ENCODE data around the gene FBXL3. TPM values are rescaled to one million over a fixed set of nuclear protein-coding genes. Genes with fewer than 3 reads are reported as not detected.

FBXL3 gene, protein sequence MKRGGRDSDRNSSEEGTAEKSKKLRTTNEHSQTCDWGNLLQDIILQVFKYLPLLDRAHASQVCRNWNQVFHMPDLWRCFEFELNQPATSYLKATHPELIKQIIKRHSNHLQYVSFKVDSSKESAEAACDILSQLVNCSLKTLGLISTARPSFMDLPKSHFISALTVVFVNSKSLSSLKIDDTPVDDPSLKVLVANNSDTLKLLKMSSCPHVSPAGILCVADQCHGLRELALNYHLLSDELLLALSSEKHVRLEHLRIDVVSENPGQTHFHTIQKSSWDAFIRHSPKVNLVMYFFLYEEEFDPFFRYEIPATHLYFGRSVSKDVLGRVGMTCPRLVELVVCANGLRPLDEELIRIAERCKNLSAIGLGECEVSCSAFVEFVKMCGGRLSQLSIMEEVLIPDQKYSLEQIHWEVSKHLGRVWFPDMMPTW
- polyA plus RNA-seq (2011; rRNA removed) (24.0 and 24.3 TPM in 2 replicates), polyA plus RNA-seq (2017; fragmentation: RNase III; extraction: RNeasy Plus Mini Kit Qiagen cat#74134 plus additional on column Dnase treatment) (16.8 to 20.3 TPM (median 17.8 TPM) in 3 replicates), polyA minus RNA-seq (2011; rRNA and poly(A)+ RNA removed) (13.3 and 13.8 TPM in 2 replicates)
- 6.5 and 8.7 TPM in 2 replicates for polyA plus RNA-seq (2012; cell fraction: cytosol; rRNA removed)
- polyA plus RNA-seq (2012; cell fraction: nucleus; rRNA removed), result 5.0 and 5.6 TPM in 2 replicates

DNA sequence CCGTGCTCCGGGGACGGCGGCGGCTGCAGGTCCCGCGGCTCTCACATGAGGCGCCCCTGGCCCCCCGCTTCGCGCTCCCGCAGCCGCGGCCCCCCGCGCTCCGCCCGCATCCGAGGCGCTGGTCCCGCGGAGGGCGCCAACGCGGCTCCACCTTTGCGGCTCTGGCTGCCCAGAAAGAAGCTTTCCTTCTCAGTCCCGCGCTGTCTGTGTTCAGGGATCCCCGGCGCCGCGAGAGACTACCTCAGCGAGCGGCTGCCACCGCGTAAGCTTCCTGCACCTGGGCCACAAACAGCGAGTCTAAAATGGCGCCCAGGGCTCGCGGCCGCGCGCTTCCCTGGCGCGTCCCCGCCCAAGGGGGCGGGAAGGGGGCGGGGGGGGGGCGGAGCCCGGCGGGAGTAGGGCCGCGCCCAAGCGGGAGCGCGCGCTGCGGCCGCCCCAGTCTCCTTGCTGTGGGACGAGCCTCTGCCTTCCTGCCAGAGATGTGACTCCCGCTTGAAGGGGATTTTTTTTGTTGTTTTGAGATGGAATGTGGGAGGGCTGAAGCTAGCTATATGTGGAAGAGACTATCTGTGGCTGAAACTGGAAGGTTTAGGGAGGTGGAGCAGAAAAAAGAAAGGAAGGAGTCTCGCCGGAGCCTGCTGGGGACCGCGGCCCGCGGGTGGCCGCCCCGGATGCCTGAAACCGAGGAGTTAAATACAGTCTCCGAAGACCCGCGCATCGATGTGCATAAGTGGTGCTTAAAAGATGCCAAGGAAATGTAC lies at the start of gene FBXL3:
TSS of gene FBXL3 (minus strand) at position 299 of the 761 bp plus-strand sequence. CDS start 5,299 bp downstream, outside the sequence.
- no peaks in the 10 kb centered on the region for H3K9me3 ChIP-seq
- peak within 1 kb of the TSS; percentile 95 to 100 for H3K27ac ChIP-seq
- ChIA-PET POLR2A (interaction anchor here (1.1 to 2.1 kb wide), 3 partner anchors 35 to 451 kb away, joined by 3 to 10 read pairs (median 3); partner anchors contain the start of gene CLN5), CTCF (interaction anchor here (2.0 kb wide), 1 partner anchor 12 kb away, joined by 6 read pairs; no protein-coding TSS in a partner anchor)
- peak within 1 kb of the TSS; percentile 91 for H3K4me2 ChIP-seq
- ATAC-seq (peak; percentile 82 to 83), DNase-seq (ENCODE audit: low read depth in 1 of 2, low spot score in 1 of 2) (peak; percentile 61 to 70), FAIRE-seq (no peak)
- peak within 1 kb of the TSS; percentile 83 for H3K4me3 ChIP-seq
- WGBS (ENCODE audit: missing lambda C conversion rate), result 2% methylated on average over 14 of the region's 74 CpGs
- H3K4me1 ChIP-seq, result peaks cover 29% of the 10 kb centered on the region
- TF ChIP-seq FOXS1 (CRISPR knock-in tag; IDR thresholded peaks at IDR 0.05) (no peak), JUN (IDR thresholded peaks at IDR 0.05) (peak; percentile 57 to 63; a peak in 3 of 5 replicates), NR3C1 (IDR thresholded peaks at IDR 0.05) (no peak), HOXB5 (CRISPR knock-in tag; IDR thresholded peaks at IDR 0.05) (no peak), RFX5 (IDR thresholded peaks at IDR 0.05) (no peak), HOXA7 (CRISPR knock-in tag; IDR thresholded peaks at IDR 0.05) (no peak), PHF8 (IDR thresholded peaks at IDR 0.05; ENCODE audit: borderline replicate concordance, low read depth) (peak; percentile 83), POLR2A (IDR thresholded peaks at IDR 0.05; ENCODE audit: low read length) (peak; percentile 46; the same call in 1 of the 2 replicates), MYC (IDR thresholded peaks at IDR 0.05; ENCODE audit: borderline replicate concordance, low read length) (no peak)
- TF ChIP-seq, protein P1, sequence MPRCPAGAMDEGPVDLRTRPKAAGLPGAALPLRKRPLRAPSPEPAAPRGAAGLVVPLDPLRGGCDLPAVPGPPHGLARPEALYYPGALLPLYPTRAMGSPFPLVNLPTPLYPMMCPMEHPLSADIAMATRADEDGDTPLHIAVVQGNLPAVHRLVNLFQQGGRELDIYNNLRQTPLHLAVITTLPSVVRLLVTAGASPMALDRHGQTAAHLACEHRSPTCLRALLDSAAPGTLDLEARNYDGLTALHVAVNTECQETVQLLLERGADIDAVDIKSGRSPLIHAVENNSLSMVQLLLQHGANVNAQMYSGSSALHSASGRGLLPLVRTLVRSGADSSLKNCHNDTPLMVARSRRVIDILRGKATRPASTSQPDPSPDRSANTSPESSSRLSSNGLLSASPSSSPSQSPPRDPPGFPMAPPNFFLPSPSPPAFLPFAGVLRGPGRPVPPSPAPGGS (IDR thresholded peaks at IDR 0.05), result no peak
- TF ChIP-seq, protein P2, sequence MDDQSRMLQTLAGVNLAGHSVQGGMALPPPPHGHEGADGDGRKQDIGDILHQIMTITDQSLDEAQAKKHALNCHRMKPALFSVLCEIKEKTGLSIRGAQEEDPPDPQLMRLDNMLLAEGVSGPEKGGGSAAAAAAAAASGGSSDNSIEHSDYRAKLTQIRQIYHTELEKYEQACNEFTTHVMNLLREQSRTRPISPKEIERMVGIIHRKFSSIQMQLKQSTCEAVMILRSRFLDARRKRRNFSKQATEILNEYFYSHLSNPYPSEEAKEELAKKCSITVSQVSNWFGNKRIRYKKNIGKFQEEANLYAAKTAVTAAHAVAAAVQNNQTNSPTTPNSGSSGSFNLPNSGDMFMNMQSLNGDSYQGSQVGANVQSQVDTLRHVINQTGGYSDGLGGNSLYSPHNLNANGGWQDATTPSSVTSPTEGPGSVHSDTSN (IDR thresholded peaks at IDR 0.05), result no peak
- TF ChIP-seq, protein P3, sequence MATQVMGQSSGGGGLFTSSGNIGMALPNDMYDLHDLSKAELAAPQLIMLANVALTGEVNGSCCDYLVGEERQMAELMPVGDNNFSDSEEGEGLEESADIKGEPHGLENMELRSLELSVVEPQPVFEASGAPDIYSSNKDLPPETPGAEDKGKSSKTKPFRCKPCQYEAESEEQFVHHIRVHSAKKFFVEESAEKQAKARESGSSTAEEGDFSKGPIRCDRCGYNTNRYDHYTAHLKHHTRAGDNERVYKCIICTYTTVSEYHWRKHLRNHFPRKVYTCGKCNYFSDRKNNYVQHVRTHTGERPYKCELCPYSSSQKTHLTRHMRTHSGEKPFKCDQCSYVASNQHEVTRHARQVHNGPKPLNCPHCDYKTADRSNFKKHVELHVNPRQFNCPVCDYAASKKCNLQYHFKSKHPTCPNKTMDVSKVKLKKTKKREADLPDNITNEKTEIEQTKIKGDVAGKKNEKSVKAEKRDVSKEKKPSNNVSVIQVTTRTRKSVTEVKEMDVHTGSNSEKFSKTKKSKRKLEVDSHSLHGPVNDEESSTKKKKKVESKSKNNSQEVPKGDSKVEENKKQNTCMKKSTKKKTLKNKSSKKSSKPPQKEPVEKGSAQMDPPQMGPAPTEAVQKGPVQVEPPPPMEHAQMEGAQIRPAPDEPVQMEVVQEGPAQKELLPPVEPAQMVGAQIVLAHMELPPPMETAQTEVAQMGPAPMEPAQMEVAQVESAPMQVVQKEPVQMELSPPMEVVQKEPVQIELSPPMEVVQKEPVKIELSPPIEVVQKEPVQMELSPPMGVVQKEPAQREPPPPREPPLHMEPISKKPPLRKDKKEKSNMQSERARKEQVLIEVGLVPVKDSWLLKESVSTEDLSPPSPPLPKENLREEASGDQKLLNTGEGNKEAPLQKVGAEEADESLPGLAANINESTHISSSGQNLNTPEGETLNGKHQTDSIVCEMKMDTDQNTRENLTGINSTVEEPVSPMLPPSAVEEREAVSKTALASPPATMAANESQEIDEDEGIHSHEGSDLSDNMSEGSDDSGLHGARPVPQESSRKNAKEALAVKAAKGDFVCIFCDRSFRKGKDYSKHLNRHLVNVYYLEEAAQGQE (IDR thresholded peaks at IDR 0.05), result no peak

DNA sequence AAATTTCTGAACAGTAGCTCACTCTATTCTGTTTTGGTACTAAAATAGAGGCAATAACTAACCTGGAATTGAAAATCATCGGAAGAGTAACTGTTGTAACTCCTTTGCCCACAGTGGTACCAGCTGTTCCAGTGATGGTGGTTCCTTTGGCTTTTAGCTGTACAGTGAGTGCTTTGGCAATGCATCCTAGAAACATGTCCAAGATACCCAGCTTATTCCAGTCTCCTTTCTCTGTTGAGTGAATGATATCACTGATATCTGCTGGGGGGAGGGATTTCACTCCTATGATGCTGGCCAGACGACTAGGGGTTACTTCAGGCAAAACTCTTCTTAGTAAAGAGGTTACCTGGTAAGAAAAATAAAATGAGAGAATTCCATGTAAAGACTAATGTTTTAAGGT lies 40.6 kb upstream of the FBXL3 start:
- POLR2A ChIA-PET, result no interaction called here
- ATAC-seq (no peak), DNase-seq (ENCODE audit: low read depth in 1 of 2, low spot score in 1 of 2) (no peak), FAIRE-seq (no peak)
- Histone ChIP-seq H3K9me3 (no peaks in the 10 kb centered on the region), H3K4me1 (no peaks in the 10 kb centered on the region), H3K4me3 (no peak overlapping the region), H3K27ac (no peak overlapping the region), H3K4me2 (no peak overlapping the region)
- CTCF ChIA-PET, result no interaction called here
- 76% methylated on average over 2 of the region's 2 CpGs for WGBS (ENCODE audit: missing lambda C conversion rate)
- TF ChIP-seq, protein P4, sequence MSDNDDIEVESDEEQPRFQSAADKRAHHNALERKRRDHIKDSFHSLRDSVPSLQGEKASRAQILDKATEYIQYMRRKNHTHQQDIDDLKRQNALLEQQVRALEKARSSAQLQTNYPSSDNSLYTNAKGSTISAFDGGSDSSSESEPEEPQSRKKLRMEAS (IDR thresholded peaks at IDR 0.05), result no peak
- TF ChIP-seq RARB (CRISPR knock-in tag; IDR thresholded peaks at IDR 0.05), result no peak
- no peak for TF ChIP-seq BHLHE40 (IDR thresholded peaks at IDR 0.05; ENCODE audit: low read depth, low read length)
